Activated T-cell treated with anti-CD3 and anti-CD28 coated beads, Interleukin-2, amount 50 U/mL, for 1 hour (primary cell): ENCODE measurements around the gene PRCP.

Source experiments
- DNase-seq: peaks from one replicate; pipeline ENCODE4 v3.0.0-alpha.2; 2020

PRCP gene

GRCh38 chr11:82775736-82776346 lies 124.4 kb downstream of the PRCP start:
- no peak for DNase-seq

GRCh38 chr11:82775218-82775617 lies 125.0 kb downstream of the PRCP start:
- DNase-seq, result no peak
